H9 (cell line): Measurements from ENCODE around the gene STRIT1. TPM values are rescaled to one million over a fixed set of nuclear protein-coding genes. Genes with fewer than 3 reads are reported as not detected.

Experiments
- DNase-seq: peaks from one replicate; pipeline ENCODE4 v3.0.0-alpha.2; 2017
- H2AFZ ChIP-seq: one replicate; pipeline ENCODE4 v1.6.1; 2013; ENCODE audit warnings: mild to moderate bottlenecking, low read length, control low read depth, moderate library complexity
- H2AK5ac ChIP-seq: 2 replicates; pipeline ENCODE4 v1.6.1; 2013; ENCODE audit warnings: low read length, control low read depth, mixed read lengths; ENCODE audit not compliant: insufficient read length
- H2BK120ac ChIP-seq: one replicate; pipeline ENCODE4 v1.6.1; 2013; ENCODE audit warnings: low read depth, mild to moderate bottlenecking, low read length, control low read depth, inconsistent platforms; ENCODE audit not compliant: poor library complexity, severe bottlenecking
- H2BK12ac ChIP-seq: 2 replicates; pipeline ENCODE4 v1.6.1; 2013; ENCODE audit warnings: low read length, control low read depth, mixed read lengths, low read depth; ENCODE audit not compliant: insufficient read length
- H2BK15ac ChIP-seq: 2 replicates; pipeline ENCODE4 v1.6.1; 2013; ENCODE audit warnings: low read depth, low read length, control low read depth
- H2BK20ac ChIP-seq: one replicate; pipeline ENCODE4 v1.6.1; 2013; ENCODE audit warnings: low read depth, mild to moderate bottlenecking, low read length, control low read depth, inconsistent platforms; ENCODE audit not compliant: poor library complexity, severe bottlenecking
- H2BK5ac ChIP-seq: 2 replicates; pipeline ENCODE4 v1.6.1; 2013; ENCODE audit warnings: low read length, control low read depth, mixed read lengths; ENCODE audit not compliant: insufficient read length
- H3K14ac ChIP-seq: 2 replicates; pipeline ENCODE4 v1.6.1; 2013; ENCODE audit warnings: low read length, control low read depth; ENCODE audit not compliant: insufficient read depth
- H3K18ac ChIP-seq: 2 replicates; pipeline ENCODE4 v1.6.1; 2013; ENCODE audit warnings: low read depth, mild to moderate bottlenecking, mixed read lengths, low read length, control low read depth; ENCODE audit not compliant: insufficient read length
- H3K23ac ChIP-seq: 2 replicates; pipeline ENCODE4 v1.6.1; 2013; ENCODE audit warnings: low read length, control low read depth, mixed read lengths, low read depth; ENCODE audit not compliant: insufficient read length
- H3K23me2 ChIP-seq: 2 replicates; pipeline ENCODE4 v1.6.1; 2013; ENCODE audit warnings: low read depth, mild to moderate bottlenecking, mixed read lengths, low read length, control low read depth; ENCODE audit not compliant: insufficient read length, poor library complexity, severe bottlenecking
- H3K27ac ChIP-seq: 2 replicates; pipeline ENCODE4 v1.5.1; 2013; ENCODE audit warnings: low read length, control low read depth, mixed read lengths, low read depth; ENCODE audit not compliant: insufficient read length
- H3K27me3 ChIP-seq: 2 replicates; pipeline ENCODE4 v1.6.1; 2013; ENCODE audit warnings: low read length, control low read depth, inconsistent platforms; ENCODE audit not compliant: insufficient read depth
- H3K4ac ChIP-seq: 2 replicates; pipeline ENCODE4 v1.6.1; 2013; ENCODE audit warnings: low read depth, mild to moderate bottlenecking, control low read depth, inconsistent platforms, low read length, moderate library complexity
- H3K4me1 ChIP-seq: 2 replicates; pipeline ENCODE4 v1.6.1; 2013; ENCODE audit warnings: low read length, control low read depth, inconsistent platforms; ENCODE audit not compliant: insufficient read depth
- H3K4me2 ChIP-seq: 2 replicates; pipeline ENCODE4 v1.6.1; 2013; ENCODE audit warnings: low read length, control low read depth, mixed read lengths; ENCODE audit not compliant: insufficient read length, insufficient read depth
- H3K56ac ChIP-seq: 2 replicates; pipeline ENCODE4 v1.6.1; 2013; ENCODE audit warnings: low read depth, mild to moderate bottlenecking, mixed read lengths, low read length, control low read depth; ENCODE audit not compliant: insufficient read length
- H3K79me1 ChIP-seq: 2 replicates; pipeline ENCODE4 v1.6.1; 2013; ENCODE audit warnings: low read depth, mild to moderate bottlenecking, moderate library complexity, low read length, control low read depth, inconsistent platforms; ENCODE audit not compliant: insufficient read depth, poor library complexity, severe bottlenecking
- H3K79me2 ChIP-seq: 2 replicates; pipeline ENCODE4 v1.6.1; 2013; ENCODE audit warnings: low read length, control low read depth, inconsistent platforms; ENCODE audit not compliant: insufficient read depth
- H3K9ac ChIP-seq: 2 replicates; pipeline ENCODE4 v1.6.1; 2013; ENCODE audit warnings: low read length, control low read depth, mixed read lengths; ENCODE audit not compliant: insufficient read length; ENCODE audit errors: extremely low read depth
- H3K9me3 ChIP-seq: one replicate; pipeline ENCODE4 v1.6.1; 2013; ENCODE audit warnings: low read depth, low read length, inconsistent platforms; ENCODE audit not compliant: control insufficient read depth
- H3T11ph ChIP-seq: one replicate; pipeline ENCODE4 v1.6.1; 2013; ENCODE audit warnings: mild to moderate bottlenecking, low read length, control low read depth, inconsistent platforms
- H4K20me1 ChIP-seq: one replicate; pipeline ENCODE4 v1.6.1; 2013; ENCODE audit not compliant: control insufficient read depth, insufficient read length, insufficient read depth
- H4K5ac ChIP-seq: 2 replicates; pipeline ENCODE4 v1.6.1; 2013; ENCODE audit warnings: low read depth, mild to moderate bottlenecking, mixed read lengths, low read length, control low read depth; ENCODE audit not compliant: insufficient read length
- H4K8ac ChIP-seq: replicated peaks from 2 replicates; pipeline ENCODE4 v1.6.1; 2013; ENCODE audit warnings: low read length, control low read depth, mixed read lengths, low read depth; ENCODE audit not compliant: insufficient read length
- H4K91ac ChIP-seq: 2 replicates; pipeline ENCODE4 v1.6.1; 2013; ENCODE audit warnings: low read depth, mild to moderate bottlenecking, moderate library complexity, mixed read lengths, low read length, control low read depth; ENCODE audit not compliant: insufficient read length
- H3K27ac Mint-ChIP-seq, 3 experiments: 2 replicates in 2 of 3; 3 replicates in 1 of 3; pipeline ENCODE4 v1.8.0; 2020 to 2021; ENCODE audit warnings: mixed read lengths in 3 of 3, mild to moderate bottlenecking in 1 of 3, moderate library complexity in 1 of 3
- H3K27me3 Mint-ChIP-seq: 2 replicates; pipeline ENCODE4 v1.8.0; 2021; ENCODE audit warnings: low read depth, mild to moderate bottlenecking, moderate library complexity, mixed read lengths
- H3K36me3 Mint-ChIP-seq, 3 experiments: 2 replicates in 2 of 3; 3 replicates in 1 of 3; pipeline ENCODE4 v1.8.0; 2020 to 2021; ENCODE audit warnings: low read depth in 3 of 3, mixed read lengths in 3 of 3; ENCODE audit not compliant: insufficient read depth in 1 of 3
- H3K4me1 Mint-ChIP-seq, 2 experiments: 2 replicates each; pipeline ENCODE4 v1.8.0; 2020; ENCODE audit warnings: mixed read lengths in 2 of 2
- H3K4me3 Mint-ChIP-seq, 2 experiments: 2 replicates in 1 of 2; 3 replicates in 1 of 2; pipeline ENCODE4 v1.8.0; 2020 to 2021; ENCODE audit warnings: mild to moderate bottlenecking in 2 of 2, mixed read lengths in 2 of 2, moderate library complexity in 1 of 2
- H3K9me3 Mint-ChIP-seq, 2 experiments: 2 replicates in 1 of 2; 3 replicates in 1 of 2; pipeline ENCODE4 v1.8.0; 2020; ENCODE audit warnings: mild to moderate bottlenecking in 2 of 2, mixed read lengths in 2 of 2, moderate library complexity in 1 of 2
- CTCF ChIP-seq: fragments of 200-600 bp; sonication (generic); conservative IDR thresholded peaks from 3 replicates; pipeline ENCODE4 v1.8.0; 2021; ENCODE audit warnings: antibody characterized with exemption, mild to moderate bottlenecking
- total RNA-seq: library from RNA; stranded (reverse); gene quantifications from 2 replicates; pipeline ENCODE4 v1.2.1, GENCODE V29; 2021

STRIT1 gene
- total RNA-seq, 1 experiment from 2014 or later: not detected

- Histone ChIP-seq H2AFZ (no peak overlapping the region), H2BK20ac (no peak overlapping the region), H3K56ac (no peak overlapping the region), H3K4me1 (no peaks in the 10 kb centered on the region), H2BK12ac (no peak overlapping the region), H3K4ac (no peak overlapping the region), H3K79me1 (no peaks in the 10 kb centered on the region), H3K9me3 (no peaks in the 10 kb centered on the region), H2AK5ac (no peak overlapping the region), H3K23me2 (no peaks in the 10 kb centered on the region), H3T11ph (no peak overlapping the region), H2BK15ac (no peak overlapping the region), H4K91ac (no peak overlapping the region), H4K5ac (no peak overlapping the region), H2BK5ac (no peak overlapping the region), H3K23ac (no peak overlapping the region), H3K27ac (no peak overlapping the region), H3K27me3 (no peaks in the 10 kb centered on the region), H3K14ac (no peak overlapping the region), H4K20me1 (no peaks in the 10 kb centered on the region), H4K8ac (no peak overlapping the region), H3K79me2 (no peaks in the 10 kb centered on the region), H3K4me2 (no peak overlapping the region), H3K9ac (no peak overlapping the region), H2BK120ac (no peak overlapping the region), H3K18ac (no peak overlapping the region)
- Mint-ChIP-seq H3K4me1 (0 out of 4 replicates have a peak, but pooled peaks cover 0 to 2% of the 10 kb centered on the region in 2 experiments), H3K9me3 (no peaks in the 10 kb centered on the region), H3K27ac (no peak overlapping the region), H3K4me3 (no peak overlapping the region), H3K36me3 (no peaks in the 10 kb centered on the region), H3K27me3 (no peaks in the 10 kb centered on the region)
- no peak for DNase-seq
- no peak for TF ChIP-seq CTCF
Measured at GRCh38 chr3:155313300-155313699, 19.8 kb upstream of the STRIT1 start.
